Measurements from ENCODE around the gene BPIFA1.

GRCh38 chr20:33240923-33241322 is 5.1 kb downstream of the BPIFA1 start:
- no peak for TF ChIP-seq POLR2AphosphoS5 (IDR thresholded peaks at IDR 0.05; ENCODE audit: low read depth, low read length)
- no peak for TF ChIP-seq YY1 (IDR thresholded peaks at IDR 0.05; ENCODE audit: low read depth)
- TF ChIP-seq TAF1 (IDR thresholded peaks at IDR 0.05; ENCODE audit: borderline replicate concordance, low read depth, low read length), result no peak
- no peak for TF ChIP-seq CTCF (IDR thresholded peaks at IDR 0.05)
- TF ChIP-seq NFIC (IDR thresholded peaks at IDR 0.05; ENCODE audit: borderline replicate concordance), result no peak
- no peak for TF ChIP-seq RFX5 (IDR thresholded peaks at IDR 0.05; ENCODE audit: low read length)
- TF ChIP-seq CHD2 (IDR thresholded peaks at IDR 0.05; ENCODE audit: low read length, partially characterized antibody), result no peak
- no peak for TF ChIP-seq EP300 (IDR thresholded peaks at IDR 0.05; ENCODE audit: borderline replicate concordance in 1 of 2, low read depth in 1 of 2, low read length in 1 of 2)
- TF ChIP-seq MEF2A (IDR thresholded peaks at IDR 0.05; ENCODE audit: borderline replicate concordance, low read depth), result no peak
- no peak for TF ChIP-seq RAD21 (IDR thresholded peaks at IDR 0.05; ENCODE audit: low read length)
- no peak for TF ChIP-seq FOSL2 (IDR thresholded peaks at IDR 0.05; ENCODE audit: borderline replicate concordance, low read depth)
- no peak for TF ChIP-seq REST (IDR thresholded peaks at IDR 0.05; ENCODE audit: low read depth, low read length)
- no peak for TF ChIP-seq RCOR1 (IDR thresholded peaks at IDR 0.05; ENCODE audit: low read length)
